Mucosa of rectum (tissue), 2 donors: ENCODE data around the gene KHDRBS2.

Source experiments
- H3K27ac ChIP-seq, 2 donors: one replicate each; pipeline ENCODE4 v1.7.0; 2013; ENCODE audit warnings: inconsistent platforms in 2 of 2, low read depth in 2 of 2, low read length in 2 of 2
- H3K27me3 ChIP-seq, 2 donors: one replicate each; pipeline ENCODE4 v1.7.0; 2013; ENCODE audit warnings: low read length in 2 of 2; ENCODE audit not compliant: control insufficient read depth in 2 of 2, insufficient read depth in 2 of 2
- H3K36me3 ChIP-seq, 2 donors: one replicate each; pipeline ENCODE4 v1.7.0; 2013; ENCODE audit warnings: low read length in 2 of 2; ENCODE audit not compliant: control insufficient read depth in 2 of 2, insufficient read depth in 2 of 2
- H3K4me1 ChIP-seq, 2 donors: one replicate each; pipeline ENCODE4 v1.7.0; 2013; ENCODE audit warnings: low read length in 2 of 2, mild to moderate bottlenecking in 1 of 2; ENCODE audit not compliant: control insufficient read depth in 2 of 2, insufficient read depth in 2 of 2
- H3K4me3 ChIP-seq, 2 donors: one replicate each; pipeline ENCODE4 v1.7.0; 2013; ENCODE audit warnings: low read length in 2 of 2
- H3K9ac ChIP-seq, 2 donors: one replicate each; pipeline ENCODE4 v1.7.0; 2013; ENCODE audit warnings: low read length in 2 of 2, low read depth in 1 of 2, mild to moderate bottlenecking in 1 of 2
- H3K9me3 ChIP-seq, 2 donors: one replicate each; pipeline ENCODE4 v1.7.0; 2013; ENCODE audit warnings: low read length in 2 of 2; ENCODE audit not compliant: control insufficient read depth in 2 of 2
- donor health status: healthy.
- donor health status: Normal muscosa, but diverticular disease.

KHDRBS2 gene

GRCh38 chr6:62119401-62119800 is 166.6 kb downstream of the KHDRBS2 start:
- Histone ChIP-seq H3K27ac (no peak overlapping the region), H3K27me3 (no peaks in the 10 kb centered on the region), H3K9me3 (peaks cover 0 to 3% of the 10 kb centered on the region in 2 donors), H3K9ac (no peak overlapping the region), H3K4me3 (no peak overlapping the region), H3K36me3 (no peaks in the 10 kb centered on the region), H3K4me1 (no peaks in the 10 kb centered on the region)

DNA sequence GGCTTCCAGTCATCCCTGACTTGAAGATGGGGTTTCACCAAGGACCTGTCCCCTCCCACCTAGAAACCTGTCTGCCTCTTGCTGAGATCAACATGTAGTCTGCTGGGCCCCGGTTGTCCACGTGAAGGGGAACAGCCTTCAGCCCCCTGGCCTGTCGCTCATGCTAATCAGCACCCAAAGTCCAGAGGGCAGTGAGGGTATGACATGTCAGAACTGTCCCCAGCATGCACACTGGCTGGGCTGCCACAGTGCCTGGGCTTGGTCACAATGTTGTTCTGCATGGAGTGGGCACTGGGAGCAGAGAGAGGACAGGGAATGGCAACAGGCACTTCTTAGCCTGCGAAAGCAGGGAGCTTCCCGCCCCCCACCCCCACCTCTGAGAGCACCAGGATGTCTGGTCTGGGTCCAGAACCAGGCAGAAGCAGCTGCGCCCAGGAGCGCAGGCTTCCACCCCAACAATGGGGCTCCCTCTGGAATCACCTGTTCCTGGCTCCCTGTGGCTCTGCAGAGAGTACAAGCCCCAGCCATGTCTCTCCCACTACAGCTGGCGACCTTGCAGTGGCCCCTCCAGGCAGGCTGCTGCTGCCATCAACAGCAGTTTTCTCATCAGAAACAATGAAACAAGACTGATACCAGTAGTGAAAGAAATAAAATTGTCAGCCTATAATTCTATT is 182.7 kb downstream of the KHDRBS2 start:
- Histone ChIP-seq H3K36me3 (no peaks in the 10 kb centered on the region), H3K27ac (no peak overlapping the region), H3K27me3 (no peaks in the 10 kb centered on the region), H3K4me1 (no peaks in the 10 kb centered on the region), H3K4me3 (no peak overlapping the region), H3K9me3 (no peaks in the 10 kb centered on the region), H3K9ac (no peak overlapping the region)

GRCh38 chr6:62102387-62102786 is 183.6 kb downstream of the KHDRBS2 start:
- Histone ChIP-seq H3K27ac (no peak overlapping the region), H3K4me3 (no peak overlapping the region)

DNA sequence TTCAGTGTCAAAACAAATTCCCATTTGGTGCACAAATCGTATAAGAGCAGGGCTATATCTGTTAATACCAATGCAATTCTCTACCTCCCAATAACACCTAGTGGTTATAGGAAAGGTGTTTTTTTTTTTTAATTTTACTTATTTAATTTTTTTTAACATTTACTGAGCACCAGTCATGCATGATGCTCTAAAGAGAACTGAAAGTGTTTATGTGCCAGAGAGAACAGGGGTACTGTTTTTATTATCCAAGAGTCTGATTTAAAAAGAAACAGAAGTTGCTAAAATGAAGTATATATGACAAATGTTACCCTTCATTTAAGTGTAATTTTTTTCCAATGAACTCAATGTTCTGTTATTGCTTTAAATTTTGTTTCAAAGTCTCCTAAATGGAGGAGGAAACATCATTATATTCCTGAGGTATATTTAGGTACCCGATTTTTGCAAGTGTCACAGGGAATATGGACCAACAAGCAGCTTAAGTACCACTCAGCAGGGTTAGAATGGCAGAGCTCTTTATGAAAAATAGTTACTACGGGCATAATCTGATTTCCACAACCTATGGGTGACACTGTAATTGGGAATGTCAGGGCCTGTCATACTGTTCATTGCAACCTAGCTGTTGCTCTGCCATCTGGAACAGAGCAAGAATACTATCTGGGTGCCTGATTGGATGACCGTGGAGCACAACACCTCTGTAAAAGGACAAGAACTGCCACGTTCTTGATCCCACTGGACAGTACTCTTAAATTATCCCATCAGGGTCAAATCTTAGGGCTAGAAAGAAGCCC is 195.4 kb downstream of the KHDRBS2 start:
- no peaks in the 10 kb centered on the region for H3K36me3 ChIP-seq
- no peak overlapping the region for H3K27ac ChIP-seq
- no peaks in the 10 kb centered on the region for H3K9me3 ChIP-seq
- H3K27me3 ChIP-seq, result no peaks in the 10 kb centered on the region
- no peak overlapping the region for H3K4me3 ChIP-seq
- no peak overlapping the region for H3K9ac ChIP-seq
- H3K4me1 ChIP-seq, result no peaks in the 10 kb centered on the region

More at GRCh38 chr6:62102387-62102786, 183.6 kb downstream of the KHDRBS2 start:
- Histone ChIP-seq H3K36me3 (no peaks in the 10 kb centered on the region), H3K27me3 (no peaks in the 10 kb centered on the region), H3K9ac (no peak overlapping the region), H3K9me3 (no peaks in the 10 kb centered on the region), H3K4me1 (no peaks in the 10 kb centered on the region)

GRCh38 chr6:62089781-62090180 is 196.2 kb downstream of the KHDRBS2 start:
- Histone ChIP-seq H3K36me3 (no peaks in the 10 kb centered on the region), H3K27me3 (no peaks in the 10 kb centered on the region), H3K4me3 (no peak overlapping the region), H3K4me1 (no peaks in the 10 kb centered on the region), H3K27ac (no peak overlapping the region), H3K9me3 (no peaks in the 10 kb centered on the region), H3K9ac (no peak overlapping the region)

- no peaks in the 10 kb centered on the region for H3K27me3 ChIP-seq
- H3K36me3 ChIP-seq, result no peaks in the 10 kb centered on the region
- H3K4me1 ChIP-seq, result no peaks in the 10 kb centered on the region
- no peaks in the 10 kb centered on the region for H3K9me3 ChIP-seq
- H3K9ac ChIP-seq, result no peak overlapping the region
- no peak overlapping the region for H3K4me3 ChIP-seq
- no peak overlapping the region for H3K27ac ChIP-seq
Observed at GRCh38 chr6:62086047-62086446, 200.0 kb downstream of the KHDRBS2 start.

GRCh38 chr6:62075869-62076268 is 210.2 kb downstream of the KHDRBS2 start:
- no peak overlapping the region for H3K9ac ChIP-seq

DNA sequence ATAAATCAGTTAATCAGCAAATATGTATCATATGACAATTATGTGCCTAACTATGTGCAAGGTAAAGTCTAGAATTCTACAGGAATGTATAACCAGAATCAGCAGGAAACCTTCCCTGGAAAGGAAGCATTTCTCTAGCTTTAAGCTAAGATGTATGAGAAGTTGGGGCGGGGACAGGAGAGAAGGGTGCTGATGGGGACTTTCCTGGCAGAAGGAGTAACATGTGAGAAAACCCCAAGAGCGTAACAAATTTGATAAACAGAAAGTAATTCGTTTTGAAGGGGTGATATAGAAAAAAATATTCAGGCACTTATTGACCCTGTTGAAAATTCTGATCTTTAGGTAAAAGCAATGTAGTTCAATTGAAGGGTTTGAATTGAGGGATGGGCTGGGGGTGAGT is 226.1 kb downstream of the KHDRBS2 start:
- Histone ChIP-seq H3K4me1 (no peaks in the 10 kb centered on the region), H3K27me3 (no peaks in the 10 kb centered on the region), H3K27ac (no peak overlapping the region), H3K4me3 (no peak overlapping the region), H3K9ac (no peak overlapping the region), H3K36me3 (no peaks in the 10 kb centered on the region), H3K9me3 (no peaks in the 10 kb centered on the region)

More at GRCh38 chr6:62075869-62076268, 210.2 kb downstream of the KHDRBS2 start:
- H3K4me1 ChIP-seq, result no peaks in the 10 kb centered on the region
- H3K27ac ChIP-seq, result no peak overlapping the region
- H3K9me3 ChIP-seq, result no peaks in the 10 kb centered on the region
- H3K27me3 ChIP-seq, result no peaks in the 10 kb centered on the region
- H3K4me3 ChIP-seq, result no peak overlapping the region
- no peaks in the 10 kb centered on the region for H3K36me3 ChIP-seq

DNA sequence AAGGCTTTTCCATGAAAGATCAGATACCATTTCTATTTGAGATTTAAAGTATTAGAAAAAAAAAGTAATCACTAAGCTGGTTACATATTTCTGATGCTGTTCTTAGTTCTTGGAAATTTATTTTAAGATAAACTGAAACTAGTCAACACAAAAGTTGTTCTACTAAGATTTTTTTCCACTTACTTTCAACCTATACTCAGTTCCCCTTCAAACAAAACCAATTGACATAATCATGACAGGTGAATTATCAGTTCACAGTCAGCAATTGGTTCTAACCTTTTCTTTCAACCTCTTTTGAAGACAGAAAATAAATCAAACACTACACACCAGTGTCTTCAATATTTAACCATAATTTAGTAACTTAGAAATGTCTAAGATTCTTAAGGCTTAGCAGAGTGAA is 228.7 kb downstream of the KHDRBS2 start:
- H3K27me3 ChIP-seq, result no peaks in the 10 kb centered on the region
- H3K4me3 ChIP-seq, result no peak overlapping the region
- no peaks in the 10 kb centered on the region for H3K36me3 ChIP-seq
- H3K9ac ChIP-seq, result no peak overlapping the region
- H3K9me3 ChIP-seq, result no peaks in the 10 kb centered on the region
- H3K27ac ChIP-seq, result no peak overlapping the region
- no peaks in the 10 kb centered on the region for H3K4me1 ChIP-seq

DNA sequence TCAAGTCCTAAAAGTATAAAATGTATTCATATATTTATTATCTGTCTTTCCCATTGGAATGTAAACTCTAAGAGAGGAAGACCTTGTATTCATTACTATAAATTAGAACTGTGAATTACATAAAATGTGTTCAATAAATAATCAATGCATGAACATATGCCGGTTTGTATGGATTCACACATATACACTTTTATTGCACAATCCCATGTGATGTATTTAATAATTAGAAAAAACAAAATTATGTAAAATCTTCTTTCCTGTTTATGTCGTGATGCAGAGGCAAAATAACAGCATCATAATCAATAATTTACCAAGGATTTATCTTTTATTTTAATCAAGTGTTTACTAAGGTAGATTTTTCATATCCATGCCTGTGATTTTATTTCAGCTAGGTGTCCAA is 240.5 kb downstream of the KHDRBS2 start:
- Histone ChIP-seq H3K27me3 (no peaks in the 10 kb centered on the region), H3K9ac (no peak overlapping the region), H3K4me1 (no peaks in the 10 kb centered on the region), H3K4me3 (no peak overlapping the region), H3K36me3 (no peaks in the 10 kb centered on the region), H3K9me3 (no peaks in the 10 kb centered on the region), H3K27ac (no peak overlapping the region)
